ENCODE measurements around the gene VAT1L. TPM values are rescaled to one million over a fixed set of nuclear protein-coding genes. Genes with fewer than 3 reads are reported as not detected.

Gene VAT1L
- total RNA-seq, 2 donors from 2014 or later: 0.05 to 4.4 TPM

GRCh38 chr16:77925531-77925930, 137.2 kb downstream of the VAT1L start:
- DNase-seq (ENCODE audit: low spot score): no peak
- Histone ChIP-seq H3K27me3 (replicated peaks; ENCODE audit: insufficient read depth) (no peaks in the 10 kb centered on the region), H3K4me1 (replicated peaks) (no peaks in the 10 kb centered on the region), H3K27ac (no peak overlapping the region), H3K4me3 (no peak overlapping the region), H3K36me3 (no peaks in the 10 kb centered on the region), H3K9me3 (no peaks in the 10 kb centered on the region)
- intact Hi-C loops (cut with DNase I): no loop called here
- TF ChIP-seq CTCF (IDR thresholded peaks at IDR 0.05): no peak
- TF ChIP-seq POLR2A (IDR thresholded peaks at IDR 0.05): no peak
- no peak for TF ChIP-seq POLR2AphosphoS5 (IDR thresholded peaks at IDR 0.05)
- 54% methylated on average over 4 of the region's 4 CpGs for WGBS

- TF ChIP-seq POLR2AphosphoS5 (IDR thresholded peaks at IDR 0.05) (no peak), POLR2A (IDR thresholded peaks at IDR 0.05) (no peak), CTCF (IDR thresholded peaks at IDR 0.05) (no peak)
- Histone ChIP-seq H3K27me3 (replicated peaks; ENCODE audit: insufficient read depth) (no peaks in the 10 kb centered on the region), H3K4me1 (replicated peaks) (no peaks in the 10 kb centered on the region), H3K27ac (no peak overlapping the region), H3K36me3 (no peaks in the 10 kb centered on the region), H3K9me3 (no peaks in the 10 kb centered on the region), H3K4me3 (no peak overlapping the region)
- no peak for DNase-seq (ENCODE audit: low spot score)
- intact Hi-C loops (cut with DNase I): no loop called here
These were observed 139.7 kb downstream of the VAT1L start for GRCh38 chr16:77928096-77928495.

GRCh38 chr16:77929004-77929403, 140.6 kb downstream of the VAT1L start:
- no peaks in the 10 kb centered on the region for H3K27me3 ChIP-seq (replicated peaks; ENCODE audit: insufficient read depth)
- no peaks in the 10 kb centered on the region for H3K36me3 ChIP-seq
- TF ChIP-seq POLR2A (IDR thresholded peaks at IDR 0.05) (no peak), POLR2AphosphoS5 (IDR thresholded peaks at IDR 0.05) (no peak), CTCF (IDR thresholded peaks at IDR 0.05) (no peak)
- H3K4me3 ChIP-seq: no peak overlapping the region
- H3K4me1 ChIP-seq (replicated peaks): no peaks in the 10 kb centered on the region
- DNase-seq (ENCODE audit: low spot score): no peak
- WGBS: 95% methylated on average over 8 of the region's 8 CpGs
- no peaks in the 10 kb centered on the region for H3K9me3 ChIP-seq
- intact Hi-C loops (cut with DNase I): no loop called here
- H3K27ac ChIP-seq: no peak overlapping the region

- TF ChIP-seq CTCF (IDR thresholded peaks at IDR 0.05) (no peak), POLR2A (IDR thresholded peaks at IDR 0.05) (no peak), POLR2AphosphoS5 (IDR thresholded peaks at IDR 0.05) (no peak)
- no peaks in the 10 kb centered on the region for H3K27me3 ChIP-seq (replicated peaks; ENCODE audit: insufficient read depth)
- H3K9me3 ChIP-seq: no peaks in the 10 kb centered on the region
- no peaks in the 10 kb centered on the region for H3K36me3 ChIP-seq
- H3K27ac ChIP-seq: no peak overlapping the region
- intact Hi-C loops (cut with DNase I): no loop called here
- H3K4me3 ChIP-seq: no peak overlapping the region
- no peak for DNase-seq (ENCODE audit: low spot score)
- WGBS: 63% methylated on average over 4 of the region's 4 CpGs
- no peaks in the 10 kb centered on the region for H3K4me1 ChIP-seq (replicated peaks)
These were observed 142.7 kb downstream of the VAT1L start for GRCh38 chr16:77931058-77931457.

GRCh38 chr16:77937473-77938149, 149.2 kb downstream of the VAT1L start:
- no peak for DNase-seq (ENCODE audit: low spot score)
- 28% methylated on average over 7 of the region's 7 CpGs for WGBS
- Histone ChIP-seq H3K4me3 (no peak overlapping the region), H3K27me3 (replicated peaks; ENCODE audit: insufficient read depth) (no peaks in the 10 kb centered on the region), H3K27ac (no peak overlapping the region), H3K9me3 (no peaks in the 10 kb centered on the region), H3K36me3 (no peaks in the 10 kb centered on the region), H3K4me1 (replicated peaks) (peaks cover 2% of the 10 kb centered on the region)
- intact Hi-C loops (cut with DNase I): no loop called here
- TF ChIP-seq POLR2A (IDR thresholded peaks at IDR 0.05): no peak
- no peak for TF ChIP-seq CTCF (IDR thresholded peaks at IDR 0.05)
- no peak for TF ChIP-seq POLR2AphosphoS5 (IDR thresholded peaks at IDR 0.05)

All from prostate gland (tissue), 2 donors.